GM23338 (cell line): ENCODE results near the gene GTF2A2. TPM values are rescaled to one million over a fixed set of nuclear protein-coding genes. Genes with fewer than 3 reads are reported as not detected.
"Not testable (repeated sequence)": the region's sequence is repeated elsewhere in the genome, so short reads cannot be mapped to it uniquely, and the experiment has no call there.

Source experiments
- ATAC-seq: fragments of 200-7000 bp; cut with Tn5 transposase; 3 replicates; pipeline ENCODE4 v1.9.1; 2020
- DNase-seq: peaks from one replicate; pipeline ENCODE4 v3.0.0-alpha.2; 2015; ENCODE audit warnings: low spot score
- H2AFZ ChIP-seq: fragments of 200-600 bp; sonication (generic); 2 replicates; pipeline ENCODE4 v1.8.0; 2016; ENCODE audit warnings: antibody characterized with exemption, mild to moderate bottlenecking, moderate library complexity
- H3F3A ChIP-seq: fragments of 200-600 bp; sonication (generic); replicated peaks from 2 replicates; pipeline ENCODE4 v1.8.0; 2017; ENCODE audit warnings: antibody characterized with exemption, mixed run types, low read depth
- H3K27ac ChIP-seq: fragments of 200-600 bp; sonication (generic); 2 replicates; pipeline ENCODE4 v1.6.1; 2016; ENCODE audit warnings: low read depth
- H3K27me3 ChIP-seq: fragments of 200-600 bp; sonication (generic); 2 replicates; pipeline ENCODE4 v1.8.0; 2016; ENCODE audit warnings: mild to moderate bottlenecking, mixed run types, moderate library complexity; ENCODE audit not compliant: insufficient read depth
- H3K36me3 ChIP-seq: fragments of 200-600 bp; sonication (generic); 2 replicates; pipeline ENCODE4 v1.8.0; 2016; ENCODE audit warnings: mild to moderate bottlenecking; ENCODE audit not compliant: insufficient read depth
- H3K4me1 ChIP-seq: fragments of 200-600 bp; sonication (generic); 2 replicates; pipeline ENCODE4 v1.8.0; 2016; ENCODE audit warnings: mild to moderate bottlenecking, moderate library complexity; ENCODE audit not compliant: insufficient read depth
- H3K4me2 ChIP-seq: fragments of 200-600 bp; sonication (generic); 2 replicates; pipeline ENCODE4 v1.7.1; 2017; ENCODE audit warnings: mixed run types
- H3K4me3 ChIP-seq: fragments of 200-600 bp; sonication (generic); 2 replicates; pipeline ENCODE4 v1.6.1; 2016; ENCODE audit warnings: mixed run types
- H3K79me2 ChIP-seq: fragments of 200-600 bp; sonication (generic); replicated peaks from 2 replicates; pipeline ENCODE4 v1.8.0; 2017; ENCODE audit warnings: mild to moderate bottlenecking; ENCODE audit not compliant: insufficient read depth
- H3K9me2 ChIP-seq: fragments of 200-600 bp; sonication (generic); 2 replicates; pipeline ENCODE4 v1.8.0; 2017; ENCODE audit not compliant: insufficient read depth
- H4K20me1 ChIP-seq: fragments of 200-600 bp; sonication (generic); replicated peaks from 2 replicates; pipeline ENCODE4 v1.8.0; 2017; ENCODE audit warnings: mild to moderate bottlenecking; ENCODE audit not compliant: insufficient read depth
- H3K27ac Mint-ChIP-seq: 2 replicates; pipeline ENCODE4 v1.8.0; 2020; ENCODE audit warnings: inconsistent platforms, mild to moderate bottlenecking, moderate library complexity, mixed read lengths
- H3K27me3 Mint-ChIP-seq: 3 replicates; pipeline ENCODE4 v1.8.0; 2022; ENCODE audit warnings: low read depth, mild to moderate bottlenecking, moderate library complexity, mixed read lengths, inconsistent platforms; ENCODE audit not compliant: insufficient read depth, poor library complexity
- H3K36me3 Mint-ChIP-seq: 3 replicates; pipeline ENCODE4 v1.8.0; 2021; ENCODE audit warnings: low read depth, mild to moderate bottlenecking, inconsistent platforms, moderate library complexity, mixed read lengths
- H3K4me1 Mint-ChIP-seq: 3 replicates; pipeline ENCODE4 v1.8.0; 2020; ENCODE audit warnings: mild to moderate bottlenecking, inconsistent platforms, mixed read lengths
- H3K4me3 Mint-ChIP-seq: 3 replicates; pipeline ENCODE4 v1.8.0; 2021; ENCODE audit warnings: moderate library complexity, mild to moderate bottlenecking, inconsistent platforms, mixed read lengths
- H3K9me3 Mint-ChIP-seq: 3 replicates; pipeline ENCODE4 v1.8.0; 2020; ENCODE audit warnings: moderate library complexity, mild to moderate bottlenecking, inconsistent platforms, mixed read lengths
- CREB1 ChIP-seq: fragments of 250-450 bp; sonication (Bioruptor Pico); IDR thresholded peaks from 2 replicates; pipeline ENCODE4 v1.5.0; 2020; ENCODE audit warnings: low read depth, mild to moderate bottlenecking, moderate library complexity
- CTCF ChIP-seq, 2 experiments: fragments of 200-600 bp in 1 of 2; sonication (generic) in 1 of 2; conservative IDR thresholded peaks; 2 replicates each; pipeline versions ENCODE4 v1.5.1 to v1.6.1; 2016 to 2017; ENCODE audit warnings: antibody characterized with exemption in 2 of 2, low read depth in 2 of 2, mild to moderate bottlenecking in 2 of 2, moderate library complexity in 1 of 2
- EZH2 ChIP-seq: fragments of 200-600 bp; sonication (generic); IDR thresholded peaks from one replicate; pipeline ENCODE4 v1.8.0; 2017; ENCODE audit warnings: antibody characterized with exemption, mild to moderate bottlenecking, low read depth; ENCODE audit not compliant: unreplicated experiment
- POLR2AphosphoS5 ChIP-seq: IDR thresholded peaks from 2 replicates; pipeline ENCODE4 v1.6.1; 2016; ENCODE audit warnings: antibody characterized with exemption, low read depth
- ZNF114 ChIP-seq: fragments of 250-450 bp; sonication (Bioruptor Pico); IDR thresholded peaks from 2 replicates; pipeline ENCODE4 v1.5.0; 2020; ENCODE audit warnings: mild to moderate bottlenecking, moderate library complexity
- ZNF462 ChIP-seq: fragments of 250-450 bp; sonication (Bioruptor Pico); IDR thresholded peaks from 2 replicates; pipeline ENCODE4 v1.5.0; 2020; ENCODE audit warnings: mild to moderate bottlenecking, moderate library complexity
- polyA plus RNA-seq: library from polyadenylated mRNA; unstranded; fragments of >200 nt; fragmentation: Nextera tagmentation; extraction: Ambion mirVana; gene quantifications from 2 replicates; pipeline ENCODE4 v1.2.1, GENCODE V29; 2016
- total RNA-seq: library from RNA; depleted of rRNA; stranded (reverse); fragments of >200 nt; shearing (Covaris generic); gene quantifications from 2 replicates; pipeline ENCODE4 v1.2.3, GENCODE V29; 2014

The GTF2A2 gene
- total and polyA plus RNA-seq, 2 experiments from 2014 or later: 45.9 to 424 TPM

DNA sequence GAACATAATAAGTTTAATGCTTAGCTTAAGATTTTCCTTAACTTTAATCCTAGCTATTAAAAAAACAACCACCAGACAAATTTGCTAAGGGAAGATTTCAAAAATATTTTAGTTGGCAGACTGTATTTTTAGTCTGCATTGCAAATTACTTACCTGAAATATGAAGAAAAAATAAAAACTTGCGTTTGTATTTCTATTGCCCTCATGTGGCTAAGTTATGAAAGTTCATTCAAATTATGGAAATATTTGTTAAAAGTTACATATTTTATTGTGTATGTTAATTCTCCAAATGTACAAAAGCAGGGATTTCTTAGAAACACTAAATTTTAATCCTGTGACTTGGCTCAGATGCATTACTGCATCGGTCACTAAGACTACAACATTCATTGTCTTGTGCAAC lies 15.0 kb downstream of the GTF2A2 start:
- no peaks in the 10 kb centered on the region for H3K27me3 ChIP-seq
- no peak overlapping the region for H2AFZ ChIP-seq
- no peak overlapping the region for H3K4me3 ChIP-seq
- peaks cover 9% of the 10 kb centered on the region for H3K36me3 ChIP-seq
- H3K9me3 Mint-ChIP-seq: no peaks in the 10 kb centered on the region
- no peak for DNase-seq
- no peaks in the 10 kb centered on the region for H3K9me2 ChIP-seq
- no peaks in the 10 kb centered on the region for H3K4me1 Mint-ChIP-seq
- ATAC-seq: no peak
- no peak overlapping the region for H3K4me2 ChIP-seq
- H3K4me3 Mint-ChIP-seq: no peak overlapping the region
- peaks cover 42% of the 10 kb centered on the region for H3K36me3 Mint-ChIP-seq
- H4K20me1 ChIP-seq: peaks cover 7% of the 10 kb centered on the region
- H3K27ac Mint-ChIP-seq: no peak overlapping the region
- H3K4me1 ChIP-seq: no peaks in the 10 kb centered on the region
- H3K27me3 Mint-ChIP-seq: no peaks in the 10 kb centered on the region
- H3K27ac ChIP-seq: no peak overlapping the region
- H3F3A ChIP-seq: no peaks in the 10 kb centered on the region
- no peak for TF ChIP-seq CREB1 (CRISPR knock-in tag)
- no peak for TF ChIP-seq POLR2AphosphoS5
- no peak for TF ChIP-seq ZNF114 (CRISPR knock-in tag)
- TF ChIP-seq CTCF (conservative IDR thresholded peaks at IDR 0.05; ENCODE audit: low read depth in 2 of 2): 0 out of 4 replicates have a peak, but pooled peaks of 1 of the 2 experiments have one; percentile 16
- H3K79me2 ChIP-seq: peaks cover 13% of the 10 kb centered on the region; the same call in 1 of the 2 replicates

DNA sequence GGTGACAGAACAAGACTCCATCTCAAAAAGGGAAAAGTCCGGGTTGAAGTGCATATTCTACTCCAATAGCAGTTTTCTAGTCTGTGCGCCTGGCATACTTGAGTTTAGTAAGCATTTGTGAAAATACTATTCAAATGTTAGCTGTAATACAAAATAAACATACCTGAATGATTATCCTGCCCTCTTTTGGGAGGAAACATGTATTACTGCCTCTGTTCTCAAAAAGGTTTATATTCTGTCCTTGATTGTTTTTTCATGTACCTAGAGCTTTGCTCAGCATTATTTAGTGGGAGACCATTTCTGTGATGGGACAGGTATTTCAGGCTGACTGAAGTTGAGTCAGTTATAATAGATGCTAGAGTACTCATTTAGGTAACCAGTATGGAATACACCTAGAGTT lies 19.8 kb downstream of the GTF2A2 start:
- H3F3A ChIP-seq, H3K79me2 ChIP-seq, H4K20me1 ChIP-seq, H3K27me3 ChIP-seq, H2AFZ ChIP-seq, H3K4me3 ChIP-seq, H3K36me3 ChIP-seq, ATAC-seq, H3K9me2 ChIP-seq, H3K4me1 ChIP-seq, H3K27me3 Mint-ChIP-seq, H3K4me2 ChIP-seq, H3K27ac ChIP-seq, H3K4me3 Mint-ChIP-seq, H3K27ac Mint-ChIP-seq, H3K4me1 Mint-ChIP-seq, H3K9me3 Mint-ChIP-seq: not testable (repeated sequence)
- peak in 1 of 2 experiments; percentile 37; a peak in 2 of 4 replicates for TF ChIP-seq CTCF (conservative IDR thresholded peaks at IDR 0.05; ENCODE audit: low read depth in 2 of 2)
- peaks cover 28% of the 10 kb centered on the region; the same call in 1 of the 3 replicates for H3K36me3 Mint-ChIP-seq
- peak; percentile 11 for DNase-seq

GRCh38 chr15:59636184-59636583 lies 21.1 kb downstream of the GTF2A2 start:
- peaks cover 9% of the 10 kb centered on the region; the same call in 1 of the 2 replicates for H3K36me3 ChIP-seq
- H3K4me2 ChIP-seq: no peak overlapping the region
- no peaks in the 10 kb centered on the region for H3K9me2 ChIP-seq
- no peaks in the 10 kb centered on the region for H3K79me2 ChIP-seq
- DNase-seq: no peak
- no peaks in the 10 kb centered on the region for H3K4me1 ChIP-seq
- no peaks in the 10 kb centered on the region for H3F3A ChIP-seq
- H4K20me1 ChIP-seq: no peaks in the 10 kb centered on the region
- ATAC-seq: no peak
- no peaks in the 10 kb centered on the region for H3K27me3 ChIP-seq
- peaks cover 24% of the 10 kb centered on the region; the same call in 1 of the 3 replicates for H3K36me3 Mint-ChIP-seq
- H3K4me3 Mint-ChIP-seq: no peak overlapping the region
- H3K4me1 Mint-ChIP-seq: peaks cover 4% of the 10 kb centered on the region; the same call in 2 of the 3 replicates
- no peaks in the 10 kb centered on the region for H3K9me3 Mint-ChIP-seq
- no peak overlapping the region for H3K27ac Mint-ChIP-seq
- H2AFZ ChIP-seq: no peak overlapping the region
- H3K4me3 ChIP-seq: no peak overlapping the region
- no peak overlapping the region for H3K27ac ChIP-seq
- H3K27me3 Mint-ChIP-seq: no peaks in the 10 kb centered on the region
- TF ChIP-seq ZNF462 (CRISPR knock-in tag): no peak
- TF ChIP-seq CREB1 (CRISPR knock-in tag): no peak
- no peak for TF ChIP-seq EZH2
